NCI-H2107 treated with DMSO at 0.1 percent for 48 hours (cell line): ENCODE measurements around the gene RHOT2.
"Not testable (repeated sequence)": the region's sequence is repeated elsewhere in the genome, so short reads cannot be mapped to it uniquely, and the experiment has no call there.

Experiments used
- DNase-seq: peaks from one replicate; lab custom pipeline; 2025; ENCODE audit not compliant: unreplicated experiment; lab: John Stamatoyannopoulos, UW

Gene RHOT2

DNA sequence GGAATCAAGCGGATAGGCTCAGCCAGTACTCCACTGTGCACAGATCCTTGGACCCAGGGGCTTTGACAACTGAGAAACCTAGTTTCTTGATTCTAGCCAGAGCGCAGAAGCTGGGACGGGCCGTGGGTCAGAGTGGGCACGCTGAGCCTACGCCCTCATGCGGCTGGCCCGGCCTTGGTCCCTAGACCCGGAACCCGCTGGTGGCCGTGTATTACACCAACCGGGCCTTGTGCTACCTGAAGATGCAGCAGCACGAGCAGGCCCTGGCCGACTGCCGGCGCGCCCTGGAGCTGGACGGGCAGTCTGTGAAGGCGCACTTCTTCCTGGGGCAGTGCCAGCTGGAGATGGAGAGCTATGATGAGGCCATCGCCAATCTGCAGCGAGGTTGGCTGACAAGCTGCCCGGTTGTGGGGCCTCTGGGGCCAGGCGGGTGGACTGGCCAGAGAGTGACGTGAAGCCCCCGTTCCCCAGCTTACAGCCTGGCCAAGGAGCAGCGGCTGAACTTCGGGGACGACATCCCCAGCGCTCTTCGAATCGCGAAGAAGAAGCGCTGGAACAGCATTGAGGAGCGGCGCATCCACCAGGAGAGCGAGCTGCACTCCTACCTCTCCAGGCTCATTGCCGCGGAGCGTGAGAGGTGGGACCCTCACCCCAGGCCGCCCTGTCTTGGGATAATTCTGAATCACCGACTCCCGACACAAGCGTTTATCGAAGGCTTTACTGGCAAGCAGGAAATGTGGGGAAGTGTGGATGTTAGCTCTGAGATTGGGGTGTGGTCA, 13.2 kb downstream of the RHOT2 start:
- no peak for DNase-seq

DNA sequence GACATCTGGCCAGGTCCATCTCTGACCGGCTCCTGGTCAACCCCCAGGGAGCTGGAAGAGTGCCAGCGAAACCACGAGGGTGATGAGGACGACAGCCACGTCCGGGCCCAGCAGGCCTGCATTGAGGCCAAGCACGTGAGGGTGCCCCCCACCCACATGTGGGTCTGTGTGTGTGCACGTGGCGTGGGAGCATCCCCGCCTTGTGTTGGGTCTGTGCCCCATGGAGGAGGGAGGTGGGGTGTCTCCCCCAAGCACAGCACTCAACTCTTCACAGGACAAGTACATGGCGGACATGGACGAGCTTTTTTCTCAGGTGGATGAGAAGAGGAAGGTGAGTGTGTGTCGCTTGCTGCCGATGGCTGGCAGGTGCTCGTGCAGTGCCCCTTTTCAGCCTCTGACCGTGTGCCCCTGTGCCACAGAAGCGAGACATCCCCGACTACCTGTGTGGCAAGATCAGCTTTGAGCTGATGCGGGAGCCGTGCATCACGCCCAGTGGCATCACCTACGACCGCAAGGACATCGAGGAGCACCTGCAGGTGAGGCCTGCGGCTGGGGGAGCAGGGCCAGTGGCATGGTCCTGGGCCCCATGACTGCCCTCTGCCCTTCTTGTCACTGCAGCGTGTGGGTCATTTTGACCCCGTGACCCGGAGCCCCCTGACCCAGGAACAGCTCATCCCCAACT, 14.0 kb downstream of the RHOT2 start:
- DNase-seq, result no peak

DNA sequence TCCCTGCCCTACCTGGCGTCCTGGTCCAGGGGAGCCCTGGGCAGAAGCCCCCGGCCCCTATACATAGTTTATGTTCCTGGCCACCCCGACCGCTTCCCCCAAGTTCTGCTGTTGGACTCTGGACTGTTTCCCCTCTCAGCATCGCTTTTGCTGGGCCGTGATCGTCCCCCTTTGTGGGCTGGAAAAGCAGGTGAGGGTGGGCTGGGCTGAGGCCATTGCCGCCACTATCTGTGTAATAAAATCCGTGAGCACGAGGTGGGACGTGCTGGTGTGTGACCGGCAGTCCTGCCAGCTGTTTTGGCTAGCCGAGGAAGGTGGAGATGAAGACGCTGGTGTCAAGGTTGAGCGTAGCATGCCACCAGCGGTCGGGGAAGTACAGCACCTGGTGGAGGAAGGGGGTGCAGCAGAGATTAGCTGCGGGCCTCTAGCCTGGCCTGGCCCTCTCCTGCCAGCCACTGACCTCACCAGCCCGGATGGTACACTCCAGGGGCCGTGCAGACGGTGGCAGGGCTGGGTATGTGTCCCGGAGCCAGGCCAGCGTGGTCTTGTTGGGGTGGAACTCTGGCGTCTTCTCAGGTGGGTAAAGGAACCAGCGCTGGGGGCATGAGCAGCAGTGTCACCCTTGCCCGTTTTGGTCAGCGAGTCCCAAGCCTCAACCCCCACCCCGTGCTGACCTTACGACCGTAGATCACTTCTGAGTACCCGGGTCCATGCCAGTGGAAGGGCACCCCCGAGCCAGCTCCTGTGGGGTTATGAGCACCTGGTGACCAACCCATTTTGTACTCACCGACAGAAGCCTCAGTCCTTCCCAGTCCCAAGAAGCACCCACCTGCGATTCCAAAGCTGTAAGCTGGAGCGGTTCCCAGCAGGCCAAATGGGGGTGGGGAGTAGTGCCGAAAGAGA, 14.8 kb downstream of the RHOT2 start:
- no peak for DNase-seq

DNA sequence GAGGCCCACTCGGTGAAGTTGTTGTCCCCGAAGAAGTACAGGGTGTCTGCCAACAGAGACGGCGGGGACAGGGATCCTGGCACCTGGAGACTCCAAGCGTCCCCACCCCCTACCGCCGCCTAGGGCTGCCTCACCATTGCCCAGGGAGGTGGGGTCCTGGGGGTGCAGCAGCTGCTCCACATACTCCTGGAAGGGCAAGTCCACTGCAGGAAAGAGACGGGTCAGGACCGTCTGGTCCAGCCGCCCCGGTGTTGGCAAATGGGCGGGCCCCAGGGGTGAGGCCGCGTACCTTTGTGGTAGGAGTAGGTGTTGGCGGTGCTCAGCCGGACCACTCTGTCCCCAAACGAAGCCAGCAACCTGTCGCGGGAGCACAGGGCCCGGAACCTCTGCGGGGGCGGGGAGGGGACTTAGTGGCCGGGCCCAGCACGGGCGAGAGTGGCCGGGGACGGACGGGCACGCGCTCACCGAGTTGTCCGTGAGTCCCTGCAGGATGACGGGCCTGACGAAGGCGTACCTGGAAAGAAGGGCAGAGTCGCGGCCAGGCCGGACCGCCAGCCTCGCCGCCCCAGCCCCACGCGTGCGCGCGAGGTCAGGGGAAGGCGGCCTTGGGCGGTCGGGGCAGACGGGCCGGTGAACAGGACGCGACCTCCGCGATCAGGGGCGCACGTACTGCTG, 15.6 kb downstream of the RHOT2 start:
- DNase-seq, result no peak

- DNase-seq, result peak; percentile 83
Measured at GRCh38 chr16:684071-684794, 16.3 kb downstream of the RHOT2 start, which contains the start of gene JMJD8. TSS of gene JMJD8 (minus strand) at chr16:684334. CDS start at chr16:684319, 15 bp downstream.

DNA sequence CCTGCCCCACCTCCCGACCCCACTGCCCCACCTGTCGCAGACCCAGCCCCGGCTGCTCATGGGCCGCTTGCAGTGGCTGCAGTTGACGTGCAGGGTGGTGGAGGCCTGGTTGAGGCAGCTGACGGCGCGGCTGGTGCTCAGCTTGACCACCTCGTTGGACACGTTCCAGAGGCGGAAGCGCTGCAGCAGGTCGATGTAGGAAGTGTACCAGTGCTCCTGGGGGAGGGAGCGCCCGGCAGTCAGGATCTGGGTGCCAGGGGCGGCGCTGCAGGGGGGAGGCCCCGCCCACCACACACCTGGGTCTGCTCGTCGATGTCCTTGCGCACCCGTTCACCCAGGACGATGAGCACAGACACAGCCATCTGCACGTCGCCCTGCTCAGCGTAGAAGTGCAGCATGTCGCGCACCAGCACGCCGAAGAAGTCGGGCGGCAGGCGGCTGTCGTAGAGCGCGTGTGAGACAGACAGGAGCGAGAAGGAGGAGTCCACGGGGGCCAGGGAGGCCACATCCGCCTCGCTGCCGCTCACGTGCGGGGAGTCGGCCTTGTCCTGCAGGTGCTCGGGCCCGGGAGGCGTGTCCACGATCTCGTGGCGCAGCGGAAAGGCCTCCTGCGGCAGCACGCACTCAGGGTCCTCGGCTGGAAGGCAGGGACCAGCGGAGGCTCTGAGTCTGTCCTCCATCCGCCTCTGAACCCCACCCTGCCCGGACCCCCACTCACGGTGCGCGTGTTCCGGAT, 17.2 kb downstream of the RHOT2 start:
- DNase-seq, result peak; percentile 78

DNA sequence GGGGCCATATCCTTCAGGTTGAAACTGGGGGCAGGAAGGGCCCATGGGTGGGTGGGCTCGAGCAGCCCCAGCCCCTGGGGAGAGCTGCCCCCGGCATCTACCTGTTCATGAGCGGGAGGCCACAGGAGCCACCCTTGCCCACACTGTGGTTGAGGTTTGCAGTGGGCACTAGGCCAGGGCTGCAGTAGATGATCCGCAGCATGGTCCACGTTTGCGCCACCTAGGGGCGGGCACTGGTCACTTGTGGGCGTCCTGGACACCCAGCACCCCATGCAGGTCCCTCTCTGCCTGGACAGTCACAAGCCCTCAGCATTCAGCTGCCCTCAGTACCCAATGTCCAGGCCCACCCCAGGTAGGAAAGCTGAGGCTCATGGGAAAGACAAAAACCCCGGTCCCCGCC, 18.0 kb downstream of the RHOT2 start:
- DNase-seq, result no peak

- DNase-seq, result no peak
Measured at GRCh38 chr16:686459-687260, 18.7 kb downstream of the RHOT2 start.

DNA sequence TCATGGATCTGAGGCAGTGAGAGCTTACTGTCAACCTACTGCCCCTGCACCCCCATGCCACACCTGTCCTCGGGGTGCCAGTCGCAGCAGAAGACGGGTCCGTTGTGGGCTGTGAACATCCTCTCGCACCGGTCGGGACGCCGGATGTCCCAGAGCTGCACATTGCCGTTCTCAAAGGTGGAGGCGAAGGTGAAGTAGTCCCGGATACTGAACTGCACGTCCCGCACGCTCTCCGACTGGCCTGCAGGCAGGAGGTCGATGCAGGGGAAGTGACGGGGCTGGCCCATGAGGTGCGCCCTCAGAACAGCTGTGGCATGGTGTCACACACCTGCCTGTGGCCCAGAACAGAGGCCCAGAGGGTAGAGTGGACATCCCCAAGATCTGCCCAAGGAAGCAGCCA, 19.6 kb downstream of the RHOT2 start:
- no peak for DNase-seq

DNA sequence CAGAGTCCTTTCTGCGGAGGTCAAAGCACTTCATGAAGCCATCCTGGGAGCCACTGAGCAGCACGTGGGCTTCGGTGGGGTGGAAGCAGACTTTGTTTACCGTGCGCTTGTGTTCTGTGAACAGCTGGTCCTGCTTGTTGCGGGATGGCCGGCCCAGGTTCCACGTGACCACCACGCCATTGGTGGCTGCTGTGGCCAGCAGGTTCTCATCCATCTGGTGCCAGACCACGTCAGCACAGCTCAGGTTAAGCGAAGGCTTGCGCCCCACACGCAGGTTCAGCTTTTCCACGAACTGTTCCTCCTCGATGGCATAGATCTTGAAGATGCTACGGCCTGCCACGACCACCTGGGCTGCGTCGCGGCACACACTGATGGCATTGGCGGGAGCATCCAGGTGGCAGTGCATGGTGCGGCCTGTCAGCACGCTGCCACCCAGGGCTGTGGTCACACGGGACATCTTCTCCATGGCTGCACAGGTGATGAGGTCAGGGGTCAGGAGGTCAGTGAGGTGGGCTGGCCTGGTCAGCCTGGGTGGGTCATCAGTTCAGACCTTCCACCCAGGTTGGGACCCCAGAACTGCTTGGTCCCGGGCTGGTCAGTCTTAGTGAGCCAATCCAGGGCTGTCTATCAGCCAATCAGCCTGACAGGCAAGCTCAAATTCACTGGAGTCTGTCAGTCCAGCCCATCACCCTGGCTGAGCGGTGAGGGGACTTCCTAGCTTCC, 21.4 kb downstream of the RHOT2 start:
- no peak for DNase-seq

- not testable (repeated sequence) for DNase-seq
Measured at GRCh38 chr16:691242-691641, 23.3 kb downstream of the RHOT2 start.

DNA sequence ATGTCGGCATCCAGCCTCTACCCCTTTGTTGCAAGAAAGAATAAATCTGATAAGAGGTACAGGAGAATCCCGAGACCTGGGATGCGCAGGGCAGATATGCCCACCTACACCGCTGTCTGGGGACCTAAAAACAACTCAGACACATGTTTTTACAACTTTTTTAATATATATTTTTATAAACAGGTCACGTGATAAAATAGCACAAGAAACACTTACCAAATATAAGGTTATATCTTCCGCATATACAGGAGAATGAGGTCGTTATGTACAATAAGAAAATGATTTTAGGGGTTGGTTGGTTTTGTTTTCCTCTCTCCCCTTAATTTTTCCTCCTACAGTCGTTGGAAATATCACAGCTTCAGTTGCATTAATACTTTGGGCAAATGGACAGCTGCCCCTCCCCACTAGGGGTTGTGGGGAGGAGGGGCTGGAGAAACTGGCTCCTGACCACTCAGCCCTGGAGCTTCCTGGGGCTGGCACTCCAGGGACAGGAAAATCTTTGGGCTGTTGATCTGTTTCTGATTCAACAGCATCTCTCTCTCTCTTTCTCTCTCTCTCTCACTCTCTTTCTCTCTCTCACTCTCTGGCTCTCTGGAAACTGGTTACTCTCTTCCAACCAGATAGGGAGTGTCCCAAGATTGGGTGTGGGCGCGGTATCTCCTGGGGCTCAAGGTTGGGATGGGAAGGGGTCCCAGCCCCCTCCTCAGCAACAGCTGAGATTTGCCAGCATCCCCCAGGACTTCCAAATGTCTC, 24.6 kb downstream of the RHOT2 start:
- no peak for DNase-seq

DNA sequence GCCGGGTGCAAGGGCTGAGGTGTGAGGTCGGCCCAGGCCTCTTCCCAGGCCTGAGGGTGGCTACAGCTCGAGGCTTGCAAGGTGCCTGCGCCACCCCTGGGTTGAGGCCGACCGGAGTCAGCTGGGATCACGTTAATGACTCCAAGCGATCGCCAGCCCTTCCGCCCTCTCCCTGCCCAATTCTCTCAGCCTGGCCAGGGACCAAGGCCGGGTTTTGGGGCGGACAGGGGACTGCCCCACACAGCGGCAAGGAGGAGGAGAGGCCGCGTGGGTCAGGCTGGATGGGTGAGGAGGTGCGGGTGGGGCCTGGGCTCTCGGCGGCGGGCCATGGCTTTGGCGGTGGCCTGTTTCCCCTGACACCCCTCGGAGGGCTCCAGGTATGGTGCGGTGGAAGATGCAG, 25.4 kb downstream of the RHOT2 start:
- no peak for DNase-seq

DNA sequence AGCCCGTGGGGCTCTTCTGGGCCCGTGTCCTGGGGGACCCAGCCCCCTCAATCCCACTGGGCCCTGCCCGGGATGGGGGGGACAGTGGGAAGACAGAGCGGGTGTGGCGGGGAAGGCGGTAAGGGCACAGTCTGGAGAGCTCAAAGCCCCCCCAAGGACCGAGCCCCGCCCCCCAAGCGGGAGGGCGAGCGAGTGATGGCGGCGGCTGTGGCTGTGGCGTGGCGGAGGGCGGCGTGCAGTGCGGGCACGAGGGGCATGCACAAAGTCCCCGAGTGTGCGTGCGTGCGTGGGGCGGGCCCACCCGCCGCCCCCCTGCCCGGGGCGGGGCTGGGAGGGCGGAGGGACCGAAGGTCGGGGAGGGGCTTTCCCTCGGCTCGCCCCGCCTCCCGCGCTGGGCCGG, 25.8 kb downstream of the RHOT2 start:
- no peak for DNase-seq

GRCh38 chr16:694187-694862, 26.4 kb downstream of the RHOT2 start:
- DNase-seq, result no peak

- no peak for DNase-seq
Measured at GRCh38 chr16:694863-695354, 27.0 kb downstream of the RHOT2 start.
